HepG2 (cell line): ENCODE measurements around the gene SCNM1. TPM values are rescaled to one million over a fixed set of nuclear protein-coding genes. Genes with fewer than 3 reads are reported as not detected.

Source experiments
- ADNP ChIP-seq: sonication (generic); formaldehyde crosslinking; IDR thresholded peaks from 2 replicates; pipeline ENCODE4 v1.4.0; 2020; ENCODE audit warnings: missing genetic modification reagents
- CENPX ChIP-seq: sonication (generic); formaldehyde crosslinking; IDR thresholded peaks from 2 replicates; pipeline ENCODE4 v1.9.0; 2021; ENCODE audit warnings: mild to moderate bottlenecking, missing genetic modification reagents, moderate library complexity
- GMEB1 ChIP-seq: sonication (generic); formaldehyde crosslinking; IDR thresholded peaks from 2 replicates; pipeline ENCODE4 v1.5.1; 2020; ENCODE audit warnings: missing genetic modification reagents, mild to moderate bottlenecking, borderline replicate concordance
- KIAA2018 ChIP-seq: sonication (generic); formaldehyde crosslinking; IDR thresholded peaks from 2 replicates; pipeline ENCODE4 v1.5.0; 2020; ENCODE audit warnings: mild to moderate bottlenecking, missing genetic modification reagents, borderline replicate concordance
- MTERF4 ChIP-seq: sonication (generic); formaldehyde crosslinking; IDR thresholded peaks from 2 replicates; pipeline ENCODE4 v1.8.0; 2023; ENCODE audit warnings: mild to moderate bottlenecking, missing genetic modification reagents
- NFATC3 ChIP-seq: sonication (generic); formaldehyde crosslinking; IDR thresholded peaks from 2 replicates; pipeline ENCODE4 v1.5.1; 2020; ENCODE audit warnings: mild to moderate bottlenecking, missing genetic modification reagents
- RBAK ChIP-seq: sonication (generic); formaldehyde crosslinking; IDR thresholded peaks from 2 replicates; pipeline ENCODE4 v1.5.1; 2020; ENCODE audit warnings: mild to moderate bottlenecking, missing genetic modification reagents
- RBM39 ChIP-seq: fragments of 200-400 bp; formaldehyde crosslinking; IDR thresholded peaks from one replicate; pipeline ENCODE4 v1.6.1; 2018; ENCODE audit warnings: antibody characterized with exemption, mild to moderate bottlenecking, low read depth, low read length; ENCODE audit not compliant: poor library complexity, severe bottlenecking
- RNF2 ChIP-seq: fragments of 450-650 bp; conservative IDR thresholded peaks from 2 replicates; pipeline ENCODE4 v1.6.1; 2016; ENCODE audit warnings: low read depth
- ZNF326 ChIP-seq: sonication (generic); formaldehyde crosslinking; IDR thresholded peaks from 2 replicates; pipeline ENCODE4 v1.4.0; 2020; ENCODE audit warnings: missing genetic modification reagents, borderline replicate concordance
- ZNF414 ChIP-seq: sonication (generic); formaldehyde crosslinking; IDR thresholded peaks from 2 replicates; pipeline ENCODE4 v1.5.0; 2020; ENCODE audit warnings: missing genetic modification reagents
- ZNF451 ChIP-seq: sonication (generic); formaldehyde crosslinking; IDR thresholded peaks from 2 replicates; pipeline ENCODE4 v1.5.0; 2020; ENCODE audit warnings: mild to moderate bottlenecking, missing genetic modification reagents
- ZNF691 ChIP-seq: sonication (generic); formaldehyde crosslinking; IDR thresholded peaks from 2 replicates; pipeline ENCODE4 v1.4.0; 2020; ENCODE audit warnings: missing genetic modification reagents, low read depth, mild to moderate bottlenecking, borderline replicate concordance
- ZNF75D ChIP-seq: sonication (generic); formaldehyde crosslinking; IDR thresholded peaks from 2 replicates; pipeline ENCODE4 v1.8.1; 2023; ENCODE audit warnings: missing genetic modification reagents, mild to moderate bottlenecking, borderline replicate concordance
- ZNF773 ChIP-seq: sonication (generic); formaldehyde crosslinking; IDR thresholded peaks from 2 replicates; pipeline ENCODE4 v1.4.0; 2020; ENCODE audit warnings: missing genetic modification reagents, borderline replicate concordance
- polyA plus RNA-seq, 8 experiments: library from polyadenylated mRNA; depleted of rRNA in 3 of 8; stranded (reverse) in 7 of 8; unstranded in 1 of 8; fragments of >200 nt; fragmentation: Illumina TruSeq in 4 of 8; extraction: Trizol in 4 of 8; gene quantifications; 2 replicates each; pipeline versions ENCODE4 v1.2.1 to v1.2.3, GENCODE V29; 2011 to 2016; ENCODE audit warnings: low read depth in 4 of 8, missing spikeins in 1 of 8, mixed read lengths in 1 of 8; ENCODE audit not compliant: insufficient read depth in 1 of 8
- total RNA-seq, 5 experiments: library from RNA; depleted of rRNA; stranded (reverse); fragments of >200 nt; fragmentation: Illumina TruSeq; extraction: Trizol; gene quantifications; 2 replicates each; pipeline ENCODE4 v1.2.3, GENCODE V29; 2016; ENCODE audit warnings: low read depth in 1 of 5

The SCNM1 gene
- total and polyA plus RNA-seq, 2 of the 13 experiments (the other 11 are each of a cell fraction or from before 2014, with no cell fraction given), result 16.3 to 31.5 TPM

GRCh38 chr1:151198254-151199127, 32.5 kb downstream of the SCNM1 start, which contains the start of gene PIP5K1A (continued):
- TF ChIP-seq RNF2 (no peak), MTERF4 (CRISPR knock-in tag) (no peak), RBM39 (peak; percentile 49), ZNF414 (no peak), RBAK (no peak), ZNF773 (no peak), KIAA2018 (0 out of 2 replicates have a peak, but pooled peaks have one; percentile 27), ZNF75D (CRISPR knock-in tag) (no peak), ZNF691 (CRISPR knock-in tag) (peak; percentile 71; the same call in 1 of the 2 replicates), ZNF451 (no peak), GMEB1 (CRISPR knock-in tag) (no peak; the same call in 1 of the 2 replicates), NFATC3 (CRISPR knock-in tag) (0 out of 2 replicates have a peak, but pooled peaks have one; percentile 20), CENPX (CRISPR knock-in tag) (no peak), ADNP (no peak), ZNF326 (no peak)
